Measurements from ENCODE around the gene PRLR. TPM values are rescaled to one million over a fixed set of nuclear protein-coding genes. Genes with fewer than 3 reads are reported as not detected.

The PRLR gene
- total and polyA plus RNA-seq, 2 of the 13 experiments (the other 11 are each of a cell fraction or from before 2014, with no cell fraction given), result 12.2 to 13.3 TPM

GRCh38 chr5:35237580-35238376 is 7.5 kb upstream of the PRLR start (continued):
- no peak for TF ChIP-seq REXO4 (CRISPR knock-in tag; IDR thresholded peaks at IDR 0.05; ENCODE audit: borderline replicate concordance)
- no peak for TF ChIP-seq CREB1 (IDR thresholded peaks at IDR 0.05)
- TF ChIP-seq CREB1 (CRISPR knock-in tag; IDR thresholded peaks at IDR 0.05), result peak; percentile 52; the same call in 1 of the 2 replicates
- no peak for TF ChIP-seq AHR (CRISPR knock-in tag; IDR thresholded peaks at IDR 0.05)
- TF ChIP-seq SOX6 (IDR thresholded peaks at IDR 0.05), result no peak
- peak; percentile 95 for TF ChIP-seq SOX6 (CRISPR knock-in tag; IDR thresholded peaks at IDR 0.05)
- peak; percentile 41; the same call in 1 of the 2 replicates for TF ChIP-seq CREM (IDR thresholded peaks at IDR 0.05)
- TF ChIP-seq CREM (CRISPR knock-in tag; IDR thresholded peaks at IDR 0.05), result no peak
- TF ChIP-seq ZNF773 (CRISPR knock-in tag; IDR thresholded peaks at IDR 0.05; ENCODE audit: borderline replicate concordance), result no peak
- TF ChIP-seq ZNF318 (CRISPR knock-in tag; IDR thresholded peaks at IDR 0.05), result no peak
- no peak for TF ChIP-seq ZNF549 (CRISPR knock-in tag; IDR thresholded peaks at IDR 0.05)
- TF ChIP-seq SKI (IDR thresholded peaks at IDR 0.05; ENCODE audit: partially characterized antibody), result no peak
- no peak for TF ChIP-seq MTF2 (CRISPR knock-in tag; IDR thresholded peaks at IDR 0.05; ENCODE audit: borderline replicate concordance)
- TF ChIP-seq SMAD3 (CRISPR knock-in tag; IDR thresholded peaks at IDR 0.05), result 0 out of 2 replicates have a peak, but pooled peaks have one; percentile 17
- TF ChIP-seq GMEB2 (CRISPR knock-in tag; IDR thresholded peaks at IDR 0.05; ENCODE audit: low read depth), result no peak
- peak; percentile 81 for TF ChIP-seq PAXIP1 (CRISPR knock-in tag; conservative IDR thresholded peaks at IDR 0.05)
- TF ChIP-seq SALL2 (CRISPR knock-in tag; IDR thresholded peaks at IDR 0.05), result no peak
- TF ChIP-seq ZNF3 (CRISPR knock-in tag; IDR thresholded peaks at IDR 0.05), result no peak
